ENCODE measurements around the gene PTCSC3.

- TF ChIP-seq CTCF (IDR thresholded peaks at IDR 0.05; ENCODE audit: poor library complexity) (no peak), EZH2 (IDR thresholded peaks at IDR 0.05; ENCODE audit: borderline replicate concordance) (no peak), EZH2phosphoT487 (IDR thresholded peaks at IDR 0.05; ENCODE audit: low read depth, severe bottlenecking, unreplicated experiment) (no peak)
Observed at GRCh38 chr14:36129181-36129580, 47.3 kb downstream of the PTCSC3 start.

All from hepatocyte (in vitro differentiated cells).